Lung (tissue), 12 donors: ENCODE measurements around the gene STK32B. TPM values are rescaled to one million over a fixed set of nuclear protein-coding genes. Genes with fewer than 3 reads are reported as not detected.

ENCODE experiments used
- ATAC-seq: fragments of 200-7000 bp; cut with Tn5 transposase; one replicate; pipeline ENCODE4 v1.9.1; 2020; ENCODE audit warnings: moderate number of reproducible peaks; ENCODE audit not compliant: insufficient read depth, low FRiP score
- DNase-seq, 3 donors: peaks; one replicate each; pipeline ENCODE4 v3.0.0-alpha.2; 2013 to 2017
- H3K27ac ChIP-seq, 2 donors: one replicate each; pipeline ENCODE4 v1.5.1; 2013; ENCODE audit warnings: mild to moderate bottlenecking in 2 of 2, moderate library complexity in 2 of 2, control low read depth in 1 of 2, inconsistent platforms in 1 of 2, low read depth in 1 of 2, low read length in 1 of 2
- H3K27me3 ChIP-seq, 3 donors: one replicate each; pipeline ENCODE4 v1.5.1; 2013; ENCODE audit warnings: low read length in 2 of 3; ENCODE audit not compliant: control insufficient read depth in 3 of 3, insufficient read depth in 3 of 3
- H3K36me3 ChIP-seq, 4 donors: one replicate each; pipeline ENCODE4 v1.5.1; 2013; ENCODE audit warnings: low read length in 4 of 4, mild to moderate bottlenecking in 1 of 4, moderate library complexity in 1 of 4; ENCODE audit not compliant: control insufficient read depth in 4 of 4, insufficient read depth in 4 of 4
- H3K4me1 ChIP-seq, 5 donors: one replicate each; pipeline ENCODE4 v1.5.1; 2013; ENCODE audit warnings: low read length in 5 of 5, mild to moderate bottlenecking in 2 of 5, moderate library complexity in 1 of 5; ENCODE audit not compliant: control insufficient read depth in 5 of 5, insufficient read depth in 5 of 5
- H3K4me3 ChIP-seq: one replicate; pipeline ENCODE4 v1.5.1; 2013; ENCODE audit warnings: mild to moderate bottlenecking, control low read depth, moderate library complexity
- H3K9ac ChIP-seq, 2 donors: one replicate each; pipeline ENCODE4 v1.5.1; 2013; ENCODE audit warnings: low read length in 2 of 2, control low read depth in 1 of 2; ENCODE audit not compliant: insufficient read depth in 1 of 2
- H3K9me3 ChIP-seq, 4 donors: one replicate each; pipeline ENCODE4 v1.5.1; 2013; ENCODE audit warnings: low read length in 3 of 4, mild to moderate bottlenecking in 1 of 4, moderate library complexity in 1 of 4; ENCODE audit not compliant: control insufficient read depth in 4 of 4, insufficient read depth in 3 of 4
- WGBS, 2 donors: extraction: QIAGEN DNeasy Blood & Tissue Kit; methylation state at CpG; one replicate each; pipeline ENCODE4 v1.1.7; 2013; 5-methylcytosine and 5-hydroxymethylcytosine counted together
- polyA plus RNA-seq, 2 donors: library from polyadenylated mRNA; stranded (reverse); fragments of 200-250 nt; gene quantifications; one replicate each; pipeline ENCODE4 v1.2.1, GENCODE V29; 2013
- total RNA-seq, 2 donors: library from RNA; depleted of rRNA in 1 of 2; stranded (reverse); fragments of >200 nt in 1 of 2; gene quantifications; one replicate each; pipeline ENCODE4 v1.2.1, GENCODE V29; 2014 to 2021
- TF ChIP-seq, protein P1 (sequence below): IDR thresholded peaks from 2 replicates; pipeline ENCODE4 v1.5.1; 2012; ENCODE audit warnings: mild to moderate bottlenecking; ENCODE audit errors: control extremely low read depth, extremely low read depth
- donor health status: control.
- donor health status: control.
- donor health status: Bipolar disorder and iron deficiency.
- donor health status: healthy.
- donor health status: DM: yes; HTN: yes; CAD: no.

Gene STK32B
- total and polyA plus RNA-seq, 4 donors: 0.29 to 2.2 (median 1.4) TPM

DNA sequence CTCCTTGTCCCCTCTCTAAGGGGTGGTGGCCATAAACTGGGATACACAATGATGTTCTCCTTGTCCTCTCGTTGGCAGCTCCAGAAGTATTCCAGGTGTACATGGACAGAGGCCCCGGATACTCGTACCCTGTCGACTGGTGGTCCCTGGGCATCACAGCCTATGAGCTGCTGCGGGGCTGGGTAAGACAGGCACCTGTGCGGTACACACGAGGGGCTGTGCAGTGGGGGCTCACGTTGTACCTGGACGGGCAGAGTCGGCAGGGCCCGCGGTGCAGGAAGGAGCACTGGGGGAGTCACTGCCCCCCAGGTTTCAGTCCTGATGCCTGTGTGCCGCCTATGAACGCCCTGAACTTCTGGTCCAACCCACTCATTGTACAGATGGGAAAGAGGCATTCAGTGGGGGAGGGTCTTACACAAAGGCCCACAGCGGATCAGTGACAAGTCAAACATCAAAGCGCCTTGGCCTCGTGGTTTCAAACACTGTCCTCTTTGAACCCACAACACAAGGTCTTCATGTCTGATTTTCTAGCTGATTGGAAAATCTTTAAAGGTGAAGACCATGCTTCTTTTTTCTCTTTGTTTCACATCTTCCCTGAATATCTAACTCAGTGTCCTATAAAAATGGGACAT, 395.4 kb downstream of the STK32B start:
- Histone ChIP-seq H3K4me3 (no peak overlapping the region), H3K4me1 (no peaks in the 10 kb centered on the region), H3K36me3 (no peaks in the 10 kb centered on the region), H3K9ac (no peak overlapping the region), H3K27me3 (no peaks in the 10 kb centered on the region), H3K9me3 (peaks cover 0 to 4% (median 0%) of the 10 kb centered on the region in 4 donors), H3K27ac (no peak overlapping the region)
- TF ChIP-seq, protein P1, sequence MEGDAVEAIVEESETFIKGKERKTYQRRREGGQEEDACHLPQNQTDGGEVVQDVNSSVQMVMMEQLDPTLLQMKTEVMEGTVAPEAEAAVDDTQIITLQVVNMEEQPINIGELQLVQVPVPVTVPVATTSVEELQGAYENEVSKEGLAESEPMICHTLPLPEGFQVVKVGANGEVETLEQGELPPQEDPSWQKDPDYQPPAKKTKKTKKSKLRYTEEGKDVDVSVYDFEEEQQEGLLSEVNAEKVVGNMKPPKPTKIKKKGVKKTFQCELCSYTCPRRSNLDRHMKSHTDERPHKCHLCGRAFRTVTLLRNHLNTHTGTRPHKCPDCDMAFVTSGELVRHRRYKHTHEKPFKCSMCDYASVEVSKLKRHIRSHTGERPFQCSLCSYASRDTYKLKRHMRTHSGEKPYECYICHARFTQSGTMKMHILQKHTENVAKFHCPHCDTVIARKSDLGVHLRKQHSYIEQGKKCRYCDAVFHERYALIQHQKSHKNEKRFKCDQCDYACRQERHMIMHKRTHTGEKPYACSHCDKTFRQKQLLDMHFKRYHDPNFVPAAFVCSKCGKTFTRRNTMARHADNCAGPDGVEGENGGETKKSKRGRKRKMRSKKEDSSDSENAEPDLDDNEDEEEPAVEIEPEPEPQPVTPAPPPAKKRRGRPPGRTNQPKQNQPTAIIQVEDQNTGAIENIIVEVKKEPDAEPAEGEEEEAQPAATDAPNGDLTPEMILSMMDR: no peak
- ATAC-seq: no peak
- WGBS, 2 donors: 81 to 87% methylated on average over 17 of the region's 17 CpGs
- no peak for DNase-seq

DNA sequence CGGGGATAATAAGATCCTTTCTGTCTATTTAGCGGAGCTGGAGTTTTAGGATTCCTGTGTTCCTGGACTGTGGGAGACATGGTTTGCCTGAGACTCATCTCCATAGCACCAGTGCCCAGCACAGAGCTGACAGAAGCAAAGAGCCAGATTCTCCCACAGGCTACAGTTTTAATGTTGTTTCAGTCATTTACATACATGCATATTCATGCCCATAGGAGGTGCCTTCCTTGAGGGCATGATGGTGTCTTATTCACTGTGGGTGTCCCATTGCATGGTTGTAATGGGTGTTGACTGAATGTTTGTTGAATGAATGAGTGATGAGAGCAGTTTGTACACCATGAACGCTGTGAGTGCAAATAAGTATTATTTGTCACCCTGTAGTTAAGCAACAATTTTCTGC, 396.5 kb downstream of the STK32B start:
- ATAC-seq (no peak), DNase-seq (no peak)
- Histone ChIP-seq H3K9me3 (peaks cover 0 to 4% (median 0%) of the 10 kb centered on the region in 4 donors), H3K36me3 (no peaks in the 10 kb centered on the region), H3K27me3 (no peaks in the 10 kb centered on the region), H3K9ac (no peak overlapping the region), H3K4me3 (no peak overlapping the region), H3K4me1 (no peaks in the 10 kb centered on the region), H3K27ac (no peak overlapping the region)
- TF ChIP-seq, protein P1: no peak
- WGBS, 2 donors: 81 to 87% methylated on average over 3 of the region's 3 CpGs

DNA sequence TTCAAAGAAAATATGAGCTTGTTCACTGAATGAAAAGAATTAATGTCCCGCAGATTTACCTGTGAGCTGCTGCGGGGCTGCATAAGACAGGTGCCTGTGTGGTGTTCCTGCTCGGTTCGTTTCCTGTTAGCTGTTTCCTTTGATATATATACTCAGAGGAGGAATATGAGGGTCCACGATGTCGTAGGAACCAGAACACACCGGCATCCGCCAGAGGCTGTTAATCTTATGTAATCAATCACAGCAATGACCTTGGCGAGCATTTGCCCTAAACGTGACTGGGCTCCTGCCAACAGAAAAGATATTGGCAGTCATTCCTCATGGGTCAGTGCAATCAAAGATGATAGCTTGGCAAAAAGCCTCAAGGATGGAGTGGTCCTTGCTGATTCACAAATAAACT, 396.9 kb downstream of the STK32B start:
- TF ChIP-seq, protein P1: no peak
- H3K4me1 ChIP-seq: no peaks in the 10 kb centered on the region
- no peak overlapping the region for H3K9ac ChIP-seq
- H3K27ac ChIP-seq: no peak overlapping the region
- ATAC-seq (no peak), DNase-seq (no peak)
- 54 to 64% methylated on average over 10 of the region's 10 CpGs for WGBS, 2 donors
- no peaks in the 10 kb centered on the region for H3K36me3 ChIP-seq
- no peak overlapping the region for H3K4me3 ChIP-seq
- no peaks in the 10 kb centered on the region for H3K27me3 ChIP-seq
- peaks cover 0 to 4% (median 0%) of the 10 kb centered on the region in 4 donors for H3K9me3 ChIP-seq

DNA sequence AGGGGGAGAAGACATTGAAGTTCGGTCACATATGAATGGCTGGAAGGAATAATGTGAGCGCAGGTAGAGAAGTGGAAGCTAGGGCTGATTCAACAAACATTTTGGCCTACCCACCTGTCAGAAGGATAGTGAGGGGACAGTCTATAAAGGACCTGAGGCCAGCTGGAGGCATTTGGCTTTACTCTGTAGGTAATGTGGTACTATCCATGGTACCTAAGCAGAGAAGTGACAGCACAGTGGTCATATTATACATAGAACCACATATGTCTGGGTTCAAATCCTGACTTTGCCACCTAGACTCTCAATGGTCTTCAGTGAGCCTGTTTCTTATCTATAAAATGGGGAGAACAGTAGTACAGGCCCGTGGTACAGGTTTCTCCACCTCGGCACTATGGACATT, 400.0 kb downstream of the STK32B start:
- no peak overlapping the region for H3K4me3 ChIP-seq

More for the DNA sequence above, 400.0 kb downstream of the STK32B start:
- H3K27me3 ChIP-seq: no peaks in the 10 kb centered on the region
- ATAC-seq (no peak), DNase-seq (no peak)
- H3K36me3 ChIP-seq: no peaks in the 10 kb centered on the region
- H3K9me3 ChIP-seq: peaks cover 0 to 6% (median 0%) of the 10 kb centered on the region in 4 donors
- TF ChIP-seq, protein P1: no peak
- no peak overlapping the region for H3K27ac ChIP-seq
- no peak overlapping the region for H3K9ac ChIP-seq
- H3K4me1 ChIP-seq: no peaks in the 10 kb centered on the region
- WGBS, 2 donors: 88 to 91% methylated on average over 4 of the region's 4 CpGs
